OCI-LY7 (cell line): ENCODE results near the gene PAOX. TPM values are rescaled to one million over a fixed set of nuclear protein-coding genes. Genes with fewer than 3 reads are reported as not detected.

Source experiments
- BruUV-seq: library from RNA; stranded (reverse); fragments of 400-500 nt; replicated peaks from 2 replicates; lab custom pipeline; 2021; lab: Mats Ljungman, UMichigan
- CTCF ChIA-PET: fragments of 300-600 bp; sonication (Branson Sonifier 250); formaldehyde crosslinking; loops from one replicate; lab custom pipeline; 2022; ENCODE audit warnings: antibody characterized with exemption; ENCODE audit not compliant: unreplicated experiment; lab: Charles Lee
- POLR2A ChIA-PET: fragments of 300-600 bp; sonication (Branson Sonifier 250); formaldehyde crosslinking; loops from one replicate; lab custom pipeline; 2022; ENCODE audit warnings: antibody characterized with exemption; lab: Charles Lee
- DNase-seq: peaks from one replicate; pipeline ENCODE4 v3.0.0-alpha.2; 2015; ENCODE audit warnings: low spot score
- H2AFZ ChIP-seq: fragments of 200-600 bp; sonication (generic), shearing (Covaris generic); 2 replicates; pipeline ENCODE4 v1.6.1; 2014; ENCODE audit warnings: mild to moderate bottlenecking, antibody characterized with exemption, low read length, moderate library complexity
- H3K27ac ChIP-seq: fragments of 200-600 bp; sonication (generic); 2 replicates; pipeline ENCODE4 v1.5.1; 2014; ENCODE audit warnings: mixed run types, low read depth, mild to moderate bottlenecking, moderate library complexity, low read length, inconsistent platforms; ENCODE audit not compliant: poor library complexity, severe bottlenecking
- H3K36me3 ChIP-seq: fragments of 200-600 bp; sonication (generic); 2 replicates; pipeline ENCODE4 v1.6.1; 2014; ENCODE audit warnings: mild to moderate bottlenecking, antibody characterized with exemption, low read length, moderate library complexity, mixed read lengths; ENCODE audit not compliant: insufficient read depth
- H3K4me1 ChIP-seq: fragments of 200-600 bp; sonication (generic); 2 replicates; pipeline ENCODE4 v1.5.1; 2014; ENCODE audit warnings: mild to moderate bottlenecking, low read length; ENCODE audit not compliant: insufficient read depth, poor library complexity, severe bottlenecking
- H3K4me2 ChIP-seq: fragments of 200-600 bp; sonication (generic); 2 replicates; pipeline ENCODE4 v1.6.1; 2014; ENCODE audit warnings: mild to moderate bottlenecking, low read length
- H3K4me3 ChIP-seq: fragments of 200-600 bp; sonication (generic); 2 replicates; pipeline ENCODE4 v1.5.1; 2014; ENCODE audit warnings: mild to moderate bottlenecking, low read depth, low read length; ENCODE audit not compliant: poor library complexity, severe bottlenecking
- H3K79me2 ChIP-seq: fragments of 200-600 bp; sonication (generic); 2 replicates; pipeline ENCODE4 v1.6.1; 2016; ENCODE audit warnings: low read depth, mild to moderate bottlenecking, low read length, moderate library complexity, mixed read lengths; ENCODE audit not compliant: insufficient read depth
- H3K9me2 ChIP-seq: fragments of 200-600 bp; sonication (generic); 2 replicates; pipeline ENCODE4 v1.6.1; 2016; ENCODE audit warnings: mild to moderate bottlenecking, low read length, mixed read lengths; ENCODE audit not compliant: insufficient read depth
- H3K9me3 ChIP-seq: fragments of 200-600 bp; sonication (generic); 2 replicates; pipeline ENCODE4 v1.6.1; 2014; ENCODE audit warnings: mild to moderate bottlenecking, mixed run types, low read length, mixed read lengths
- H4K20me1 ChIP-seq: fragments of 200-600 bp; sonication (generic); 2 replicates; pipeline ENCODE4 v1.6.1; 2014; ENCODE audit warnings: mild to moderate bottlenecking, antibody characterized with exemption, low read length, moderate library complexity, mixed read lengths; ENCODE audit not compliant: insufficient read depth
- CTCF ChIP-seq: fragments of 200-600 bp; sonication (generic); conservative IDR thresholded peaks from 2 replicates; pipeline ENCODE4 v1.5.1; 2014; ENCODE audit warnings: mild to moderate bottlenecking, antibody characterized with exemption, low read length, moderate library complexity, mixed read lengths
- EZH2phosphoT487 ChIP-seq: fragments of 200-600 bp; sonication (generic); IDR thresholded peaks from 2 replicates; pipeline ENCODE4 v1.6.1; 2018; ENCODE audit warnings: low read depth, borderline replicate concordance, mild to moderate bottlenecking, mixed run types, antibody characterized with exemption, low read length, moderate library complexity, mixed read lengths
- intact Hi-C: fragments of 100-400 bp; cut with micrococcal nuclease; formaldehyde crosslinking; loops from one replicate; pipeline ENCODE4 v1.10.0; 2022; ENCODE audit not compliant: unreplicated experiment
- total RNA-seq, 2 experiments: library from RNA; depleted of rRNA in 1 of 2; stranded (reverse); fragments of >200 nt in 1 of 2; shearing (Covaris generic) in 1 of 2; gene quantifications; 2 replicates each; pipeline ENCODE4 v1.2.3, GENCODE V29; 2014 to 2022

The PAOX gene
- total RNA-seq, 2 experiments from 2014 or later: 10.7 to 28.1 TPM

- intact Hi-C loops: no loop called here
- BruUV-seq: no TSS peak
Measured at GRCh38 chr10:133332936-133333699, 45.9 kb upstream of the PAOX start.

GRCh38 chr10:133334503-133335245 lies 44.4 kb upstream of the PAOX start:
- no TSS peak for BruUV-seq
- no peaks in the 10 kb centered on the region for H3K79me2 ChIP-seq
- H3K9me2 ChIP-seq: no peaks in the 10 kb centered on the region
- ChIA-PET POLR2A (no interaction called here), CTCF (no interaction called here)
- H3K4me3 ChIP-seq: no peak overlapping the region
- intact Hi-C loops: no loop called here
- no peaks in the 10 kb centered on the region; the same call in 1 of the 2 replicates for H3K9me3 ChIP-seq
- H4K20me1 ChIP-seq: no peaks in the 10 kb centered on the region
- DNase-seq: no peak
- TF ChIP-seq CTCF: no peak
- TF ChIP-seq EZH2phosphoT487: no peak
- no peaks in the 10 kb centered on the region for H3K4me1 ChIP-seq
- no peak overlapping the region for H2AFZ ChIP-seq
- no peak overlapping the region for H3K27ac ChIP-seq
- H3K36me3 ChIP-seq: no peaks in the 10 kb centered on the region
- no peak overlapping the region for H3K4me2 ChIP-seq

More at GRCh38 chr10:133332936-133333699, 45.9 kb upstream of the PAOX start:
- TF ChIP-seq CTCF (no peak), EZH2phosphoT487 (no peak)
- ChIA-PET CTCF (no interaction called here), POLR2A (no interaction called here)
- Histone ChIP-seq H3K9me3 (no peaks in the 10 kb centered on the region; the same call in 1 of the 2 replicates), H3K4me2 (no peak overlapping the region), H3K4me3 (no peak overlapping the region), H3K9me2 (no peaks in the 10 kb centered on the region), H3K79me2 (no peaks in the 10 kb centered on the region), H3K27ac (no peak overlapping the region), H3K4me1 (no peaks in the 10 kb centered on the region), H2AFZ (no peak overlapping the region), H4K20me1 (no peaks in the 10 kb centered on the region), H3K36me3 (no peaks in the 10 kb centered on the region)
- DNase-seq: no peak
